22Rv1 (cell line): Measurements from ENCODE around the gene CHKA.

Source experiments
- H3K27ac ChIP-seq: fragments of 450-650 bp; 2 replicates; pipeline ENCODE4 v1.5.1; 2017
- CTCF ChIP-seq: fragments of 450-650 bp; IDR thresholded peaks from 2 replicates; pipeline ENCODE4 v1.5.1; 2017; ENCODE audit warnings: mild to moderate bottlenecking
- ZFX ChIP-seq: fragments of 450-650 bp; IDR thresholded peaks from 2 replicates; pipeline ENCODE4 v1.6.1; 2017; ENCODE audit warnings: antibody characterized with exemption, borderline replicate concordance

The CHKA gene

GRCh38 chr11:68137833-68138232 lies 16.6 kb upstream of the CHKA start:
- TF ChIP-seq ZFX (no peak), CTCF (no peak)
- H3K27ac ChIP-seq, result peak overlapping the region; percentile 86

- no peak for TF ChIP-seq ZFX
- TF ChIP-seq CTCF, result no peak
- no peak overlapping the region for H3K27ac ChIP-seq
These were observed 15.7 kb upstream of the CHKA start for GRCh38 chr11:68136866-68137265.

GRCh38 chr11:68135161-68135560 lies 14.0 kb upstream of the CHKA start:
- no peak for TF ChIP-seq ZFX
- TF ChIP-seq CTCF, result no peak
- H3K27ac ChIP-seq, result no peak overlapping the region

GRCh38 chr11:68133761-68134160 lies 12.6 kb upstream of the CHKA start:
- TF ChIP-seq ZFX (no peak), CTCF (no peak)
- H3K27ac ChIP-seq, result no peak overlapping the region

GRCh38 chr11:68130121-68130520 lies 8.9 kb upstream of the CHKA start:
- no peak overlapping the region for H3K27ac ChIP-seq
- TF ChIP-seq ZFX (no peak), CTCF (no peak)

- peak overlapping the region; percentile 64 for H3K27ac ChIP-seq
- TF ChIP-seq CTCF (no peak), ZFX (no peak)
These were observed 7.6 kb upstream of the CHKA start for GRCh38 chr11:68128682-68129327.

GRCh38 chr11:68127714-68128681 lies 6.8 kb upstream of the CHKA start:
- TF ChIP-seq CTCF (no peak), ZFX (no peak)
- peak overlapping the region; percentile 64 for H3K27ac ChIP-seq
